ENCODE data around the gene KLK13.

The KLK13 gene

GRCh38 chr19:51060336-51060735, 4.6 kb downstream of the KLK13 start:
- DNase-seq, result no peak

GRCh38 chr19:51059715-51060114, 5.2 kb downstream of the KLK13 start:
- no peak for DNase-seq

- DNase-seq, result no peak
These were observed 9.0 kb downstream of the KLK13 start for GRCh38 chr19:51055866-51056265.

- no peak for DNase-seq
These were observed 17.9 kb downstream of the KLK13 start for GRCh38 chr19:51047031-51047335.

- no peak for DNase-seq
These were observed 20.6 kb downstream of the KLK13 start for GRCh38 chr19:51044327-51044726.

- DNase-seq, result no peak
These were observed 21.4 kb downstream of the KLK13 start for GRCh38 chr19:51043497-51043896.

- no peak for DNase-seq
These were observed 24.7 kb downstream of the KLK13 start for GRCh38 chr19:51040151-51040550.

- no peak for DNase-seq
These were observed 28.4 kb downstream of the KLK13 start for GRCh38 chr19:51036519-51036918.

GRCh38 chr19:51034704-51035103, 30.2 kb downstream of the KLK13 start, which contains the start of gene KLK12:
Gene KLK12, minus strand, starts transcription at chr19:51035002. Its CDS starts 381 bp downstream, at chr19:51034621.
- DNase-seq, result no peak

- DNase-seq, result no peak
These were observed 33.0 kb downstream of the KLK13 start for GRCh38 chr19:51031880-51032225.

- DNase-seq, result no peak
These were observed 33.5 kb downstream of the KLK13 start for GRCh38 chr19:51031220-51031879.

- no peak for DNase-seq
These were observed 34.3 kb downstream of the KLK13 start for GRCh38 chr19:51030631-51031030.

GRCh38 chr19:51029718-51030117, 35.2 kb downstream of the KLK13 start:
- DNase-seq, result no peak

- DNase-seq, result no peak
These were observed 37.0 kb downstream of the KLK13 start for GRCh38 chr19:51027873-51028272.

GRCh38 chr19:51027126-51027806, 37.6 kb downstream of the KLK13 start:
- DNase-seq, result no peak

- no peak for DNase-seq
These were observed 38.4 kb downstream of the KLK13 start, which contains the start of gene KLK11 for GRCh38 chr19:51026554-51026831. Gene KLK11, minus strand, starts transcription at chr19:51026616. Its CDS starts 985 bp downstream, at chr19:51025631.

GRCh38 chr19:51025809-51026553, 38.9 kb downstream of the KLK13 start:
- no peak for DNase-seq

- DNase-seq, result no peak
These were observed 39.5 kb downstream of the KLK13 start for GRCh38 chr19:51025401-51025800.

GRCh38 chr19:51024924-51025323, 40.0 kb downstream of the KLK13 start:
- no peak for DNase-seq

GRCh38 chr19:51023946-51024345, 40.9 kb downstream of the KLK13 start:
- no peak for DNase-seq

GRCh38 chr19:51022526-51022925, 42.4 kb downstream of the KLK13 start:
- no peak for DNase-seq

GRCh38 chr19:51020988-51021651, 43.8 kb downstream of the KLK13 start:
- no peak for DNase-seq

GRCh38 chr19:51019544-51019925, 45.4 kb downstream of the KLK13 start, which contains the start of gene KLK10:
Gene KLK10, minus strand, starts transcription at chr19:51019709. Its CDS starts 579 bp downstream, at chr19:51019130.
- DNase-seq, result no peak

Data from CD4-positive, alpha-beta T cell treated with Interferon gamma for 1 hour (primary cell).